GM18520 (cell line): ENCODE measurements around the gene DESI1.
"Not testable (repeated sequence)": the region's sequence is repeated elsewhere in the genome, so short reads cannot be mapped to it uniquely, and the experiment has no call there.

ENCODE experiments used
- ATAC-seq: cut with Tn5 transposase; IDR thresholded peaks from one replicate; pipeline ENCODE4 v1.9.1; 2021; ENCODE audit not compliant: unreplicated experiment

The DESI1 gene

GRCh38 chr22:41562461-41562860 is 58.4 kb downstream of the DESI1 start:
- no peak for ATAC-seq

- no peak for ATAC-seq
These were observed 59.1 kb downstream of the DESI1 start for GRCh38 chr22:41561788-41562187.

DNA sequence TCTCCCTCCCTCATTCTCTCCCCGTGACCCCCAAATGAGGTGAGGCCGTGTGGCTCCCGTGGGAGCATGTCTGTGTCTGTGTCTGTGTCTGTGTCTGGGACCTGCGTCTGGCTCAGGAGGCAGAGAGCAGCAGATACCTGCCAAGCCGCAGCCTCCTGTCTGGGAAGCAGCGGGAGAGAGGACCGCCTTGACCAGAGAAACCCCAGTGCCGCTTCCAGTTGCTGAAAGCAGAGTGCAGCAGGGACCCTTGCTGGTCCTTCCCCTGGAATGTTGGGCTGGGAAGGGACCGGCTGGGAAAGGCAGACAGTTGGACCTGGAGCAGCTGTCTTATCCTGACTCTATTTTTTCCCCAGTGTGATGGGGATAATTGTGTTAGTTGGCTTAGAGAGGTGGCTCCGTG is 59.5 kb downstream of the DESI1 start:
- no peak for ATAC-seq

DNA sequence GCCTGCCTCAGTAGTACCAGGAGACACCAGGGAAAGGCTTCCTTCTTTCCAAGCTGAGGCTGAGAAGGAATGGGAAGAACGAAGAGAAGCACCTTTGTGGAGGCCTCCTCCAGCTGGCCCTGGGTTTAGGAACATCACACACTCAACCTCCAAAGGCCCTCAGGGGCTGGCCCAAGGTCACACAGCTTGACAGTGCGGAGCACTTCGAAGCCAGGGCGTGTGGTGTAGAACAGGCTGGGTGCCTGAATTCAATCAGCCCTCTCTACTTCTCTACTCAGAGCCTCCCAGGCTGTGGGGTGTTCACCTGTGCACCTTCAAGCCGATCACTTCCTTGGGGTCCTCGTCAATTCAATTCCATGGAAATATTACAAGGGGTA is 60.8 kb downstream of the DESI1 start:
- no peak for ATAC-seq

- not testable (repeated sequence) for ATAC-seq
These were observed 62.6 kb downstream of the DESI1 start for GRCh38 chr22:41558241-41558630.

GRCh38 chr22:41557401-41558240 is 63.2 kb downstream of the DESI1 start:
- ATAC-seq = no peak

DNA sequence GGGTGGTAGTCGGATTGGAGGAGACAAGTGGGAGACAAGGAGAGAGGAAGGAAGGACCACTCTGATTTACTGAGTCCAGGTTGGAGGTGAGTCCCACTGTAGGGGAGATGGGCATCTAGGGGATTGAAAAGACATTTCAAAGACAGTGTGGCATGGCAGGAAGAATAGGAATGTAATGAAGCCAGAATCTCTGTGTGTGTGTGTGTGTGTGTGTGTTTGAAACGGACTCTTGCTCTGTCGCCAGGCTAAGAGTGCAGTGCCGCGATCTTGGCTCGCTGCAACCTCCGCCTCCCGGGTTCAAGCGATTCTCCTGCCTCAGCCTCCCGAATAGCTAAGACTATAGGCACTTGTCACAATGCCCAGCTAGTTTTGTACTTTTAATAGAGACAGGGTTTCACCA is 64.3 kb downstream of the DESI1 start:
- no peak for ATAC-seq

GRCh38 chr22:41555325-41555982 is 65.4 kb downstream of the DESI1 start:
- ATAC-seq = no peak

- no peak for ATAC-seq
These were observed 68.8 kb downstream of the DESI1 start for GRCh38 chr22:41551877-41552582.

DNA sequence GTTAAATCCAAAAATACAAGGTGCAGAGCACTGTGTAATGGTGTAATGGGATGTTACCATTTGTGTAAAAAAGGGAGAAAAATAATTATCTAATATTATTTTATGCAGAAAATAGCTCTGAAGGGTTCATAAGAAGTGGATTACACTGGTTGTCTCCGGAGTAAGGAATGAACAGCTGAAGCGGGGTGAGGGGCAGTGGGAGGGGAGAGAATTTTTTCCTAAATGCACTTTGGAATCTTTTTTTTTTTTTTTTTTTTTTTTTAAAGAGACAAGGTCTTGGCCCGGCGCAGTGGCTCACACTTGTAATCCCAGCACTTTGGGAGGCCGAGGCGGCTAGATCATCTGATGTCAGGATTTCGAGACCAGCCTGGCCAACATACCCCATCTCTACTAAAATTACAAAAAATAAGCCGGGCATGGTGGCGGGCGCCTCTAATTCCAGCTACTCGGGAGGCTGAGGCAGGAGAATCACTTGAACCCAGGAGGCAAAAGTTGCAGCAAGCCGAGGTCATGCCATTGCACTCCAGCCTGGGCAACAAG is 69.8 kb downstream of the DESI1 start:
- ATAC-seq = no peak

GRCh38 chr22:41548830-41549211 is 72.0 kb downstream of the DESI1 start:
- ATAC-seq = no peak
